Hematopoietic multipotent progenitor cell treated with erythropoietin and hydrocortisone succinate and interleukin-3 and kit ligand, for 17 days (in vitro differentiated cells): ENCODE data around the gene KCNMB2.
"Not testable (repeated sequence)": the region's sequence is repeated elsewhere in the genome, so short reads cannot be mapped to it uniquely, and the experiment has no call there.

Experiments
- DNase-seq: peaks from one replicate; pipeline ENCODE4 v3.0.0-alpha.2; 2015; ENCODE audit warnings: low spot score

KCNMB2 gene

DNA sequence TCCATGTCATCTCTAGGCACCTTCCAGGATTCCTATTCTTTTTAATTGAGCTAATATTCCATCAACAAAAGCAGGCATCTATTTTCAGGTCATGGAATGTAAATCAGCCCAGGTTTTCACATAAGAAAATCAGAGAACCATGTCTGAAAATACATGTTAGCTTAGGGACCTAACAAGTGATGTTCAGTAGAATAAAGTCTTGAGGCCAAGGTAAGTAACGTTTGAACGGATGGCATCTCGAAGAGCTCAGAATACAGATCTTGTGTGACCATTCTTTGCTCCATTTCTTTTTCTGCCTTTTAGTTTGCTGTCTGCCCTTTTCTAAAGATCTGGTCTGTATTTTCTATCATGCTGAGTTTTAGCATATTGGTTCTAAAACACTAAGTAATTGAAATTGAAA lies 16.5 kb upstream of the KCNMB2 start:
- DNase-seq = no peak

DNA sequence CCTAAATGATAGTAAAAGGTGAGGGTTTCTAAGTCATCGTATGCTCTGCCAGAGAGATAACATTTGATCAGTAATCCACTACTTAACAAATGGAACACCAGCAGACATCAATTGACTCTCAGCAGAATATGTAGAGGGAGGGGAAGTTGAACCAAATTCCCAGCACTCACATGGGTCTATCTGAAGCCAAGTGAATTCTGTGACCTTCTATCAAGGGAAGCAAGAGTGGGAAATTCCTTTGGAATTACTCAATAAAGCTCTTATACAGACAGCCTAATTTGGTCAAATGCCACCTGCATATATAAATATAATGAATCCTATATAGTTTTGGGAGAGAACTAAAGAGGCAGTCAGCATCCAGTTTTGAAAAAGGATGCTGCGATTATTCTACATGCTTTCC lies 15.8 kb upstream of the KCNMB2 start:
- no peak for DNase-seq

DNA sequence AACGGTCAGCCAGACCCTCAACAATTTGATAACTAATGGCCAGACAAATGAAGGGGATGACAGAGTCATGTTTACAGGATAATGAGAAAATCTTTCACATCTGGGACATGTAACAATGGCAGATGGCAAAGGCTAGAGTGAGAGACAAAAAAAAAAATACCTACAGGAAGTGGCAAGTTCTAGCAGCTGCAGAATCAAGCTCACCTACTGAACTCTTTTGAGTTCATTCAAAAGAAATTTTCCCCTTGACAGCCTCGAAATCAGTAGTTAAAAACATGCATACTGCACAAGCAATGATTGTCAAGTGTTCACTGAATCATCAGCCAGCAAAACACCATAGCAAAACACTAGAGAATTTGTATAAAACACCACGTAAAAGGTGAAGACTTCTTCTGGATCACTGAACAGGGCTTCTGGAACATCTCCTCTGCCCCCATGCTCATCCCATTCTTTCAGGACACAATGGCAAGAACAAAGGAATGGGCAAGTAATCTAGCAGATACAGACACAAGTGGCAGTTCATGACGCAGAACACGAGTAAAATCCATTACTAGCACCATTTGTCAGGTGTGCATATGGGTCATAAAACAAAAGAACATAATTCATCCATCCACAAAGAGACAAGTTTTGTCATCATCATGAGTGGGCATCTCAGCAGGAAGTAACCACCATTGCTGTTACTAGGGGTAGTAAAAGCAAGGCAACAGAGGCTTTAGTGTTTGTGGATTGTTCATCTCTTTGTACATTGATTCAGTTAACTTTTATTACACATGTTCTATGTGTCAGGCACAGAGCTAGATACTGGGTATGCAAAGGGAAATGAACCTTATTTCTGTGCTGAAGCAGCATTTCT lies 13.8 kb upstream of the KCNMB2 start:
- no peak for DNase-seq

DNA sequence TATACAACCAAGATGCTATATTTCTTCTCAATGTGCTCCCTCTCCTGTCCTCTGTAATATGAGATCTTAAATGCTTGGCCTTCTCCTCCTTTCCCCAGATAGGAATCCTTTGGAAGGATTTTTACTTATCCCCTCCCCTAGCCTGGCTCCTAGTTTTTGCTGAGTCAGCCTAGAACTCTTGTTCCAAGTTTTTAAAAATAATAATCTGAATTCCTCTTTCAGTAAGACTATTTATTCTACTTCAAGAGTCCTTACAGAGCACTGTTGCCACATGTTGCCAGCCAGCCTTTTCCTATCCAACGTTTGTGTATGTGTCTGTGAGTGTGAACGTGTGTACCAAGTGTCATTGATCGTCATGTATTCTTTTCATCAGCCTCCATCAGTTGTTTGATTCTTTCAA lies 11.0 kb upstream of the KCNMB2 start:
- no peak for DNase-seq

DNA sequence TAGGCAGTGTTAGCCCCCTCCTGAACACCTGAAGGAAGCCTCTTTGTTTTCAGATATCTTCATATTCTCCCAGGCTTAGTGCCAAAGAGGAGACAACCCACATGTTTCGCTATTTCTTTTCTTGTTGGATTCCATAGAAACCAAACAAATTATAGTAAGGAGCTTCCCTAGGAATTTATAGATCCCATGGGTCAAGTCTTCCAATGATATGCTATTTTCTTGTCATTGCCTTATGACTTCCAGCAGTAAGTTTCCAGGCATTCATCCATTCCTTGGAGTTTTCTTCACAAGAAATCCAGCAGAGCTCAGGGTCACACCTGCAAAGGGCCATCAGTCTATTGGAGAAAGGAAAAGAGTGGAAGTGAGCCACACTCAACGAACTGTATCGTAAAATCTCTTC lies 9.9 kb upstream of the KCNMB2 start:
- DNase-seq = no peak

DNA sequence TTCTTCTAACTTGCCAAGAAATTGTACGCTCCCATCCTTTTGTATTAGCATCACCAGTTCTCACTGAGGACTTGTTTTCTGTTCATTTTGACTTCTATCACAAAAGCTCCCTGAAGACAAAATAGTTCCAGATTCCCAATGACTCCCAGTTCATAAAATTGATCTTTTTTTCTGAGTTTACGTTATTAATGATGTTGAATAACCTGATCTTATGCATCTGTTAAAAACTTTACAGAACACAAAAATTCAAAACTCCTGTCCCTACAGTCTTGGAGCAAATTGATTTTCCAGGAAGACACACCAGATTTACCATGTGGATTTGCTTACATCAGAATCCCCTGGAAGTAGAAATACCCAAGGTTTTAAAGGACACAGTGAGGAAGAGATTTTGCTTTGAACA lies 8.3 kb upstream of the KCNMB2 start:
- no peak for DNase-seq

DNA sequence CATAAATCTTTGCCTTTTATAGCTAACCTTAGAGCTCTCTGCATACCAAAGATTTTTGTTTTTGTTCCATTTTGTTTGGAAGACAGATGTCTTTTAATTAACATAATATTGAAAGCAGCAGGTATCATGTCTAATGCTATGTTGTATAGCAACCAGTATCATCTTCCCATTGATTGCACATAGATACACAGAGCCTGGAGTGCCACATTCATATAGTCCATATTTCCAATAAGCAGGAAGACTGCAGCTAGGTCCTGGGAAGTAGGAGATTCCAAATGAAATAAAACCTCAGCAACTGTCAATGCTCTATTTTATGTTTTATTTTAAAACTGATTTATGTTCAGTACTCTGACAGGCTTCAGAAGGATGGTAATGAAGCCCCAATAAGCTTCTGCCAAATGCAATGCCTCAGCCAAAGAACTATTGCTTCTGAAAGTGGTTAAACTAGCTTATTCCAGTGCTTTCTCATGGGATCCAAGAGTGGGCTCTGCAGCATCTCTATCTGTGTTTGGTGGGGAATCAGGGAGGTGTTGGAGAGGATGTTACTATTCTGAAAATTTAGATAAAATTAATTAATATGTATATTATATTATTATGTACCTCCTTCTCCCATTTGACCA lies 6.5 kb upstream of the KCNMB2 start:
- DNase-seq = no peak

DNA sequence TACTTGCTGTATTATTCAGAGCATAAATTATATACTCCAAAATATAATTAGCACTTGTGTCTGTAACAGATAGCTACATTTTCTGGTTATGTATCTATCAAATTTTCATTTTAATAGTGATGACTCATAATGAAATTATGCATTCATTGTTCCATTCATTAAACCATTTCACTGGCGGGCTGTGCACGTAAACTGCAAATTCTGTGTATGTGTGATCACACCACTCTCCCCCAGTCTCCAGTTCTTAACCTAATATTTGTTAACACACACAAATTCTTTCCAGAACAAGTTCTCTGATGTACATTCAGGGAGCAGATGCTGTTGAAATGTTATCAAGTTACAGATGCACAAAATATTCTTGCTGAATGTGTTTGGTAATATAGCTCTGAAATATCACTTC lies 3.8 kb upstream of the KCNMB2 start:
- no peak for DNase-seq

DNA sequence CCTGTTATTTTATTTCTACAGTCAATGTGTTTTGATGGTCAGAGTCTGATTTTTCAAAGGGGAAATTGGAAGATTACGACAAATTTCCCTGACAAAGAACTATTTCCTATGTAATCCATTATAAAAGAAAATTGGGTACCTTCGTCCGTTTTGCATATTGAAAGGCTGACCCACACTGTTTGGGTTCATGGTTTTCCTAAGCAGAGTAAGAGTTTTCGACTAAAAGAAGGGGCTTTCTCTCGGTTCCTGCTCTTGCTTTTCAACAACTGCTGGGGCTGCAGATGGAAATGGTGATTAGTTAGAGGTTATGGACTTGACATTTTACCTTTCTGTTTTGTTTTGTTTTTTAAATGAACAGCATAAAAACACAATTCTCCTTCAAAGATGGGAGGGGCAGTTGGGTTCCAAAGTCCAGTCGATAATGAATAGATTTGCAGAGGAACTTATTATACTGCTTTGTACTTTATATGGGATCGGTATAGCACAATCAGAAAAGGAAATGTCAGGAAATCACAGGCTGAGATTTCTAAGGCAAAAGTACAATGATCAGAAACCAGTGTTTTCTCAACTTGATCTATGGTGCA lies 978 bp downstream of the KCNMB2 start:
- no peak for DNase-seq

DNA sequence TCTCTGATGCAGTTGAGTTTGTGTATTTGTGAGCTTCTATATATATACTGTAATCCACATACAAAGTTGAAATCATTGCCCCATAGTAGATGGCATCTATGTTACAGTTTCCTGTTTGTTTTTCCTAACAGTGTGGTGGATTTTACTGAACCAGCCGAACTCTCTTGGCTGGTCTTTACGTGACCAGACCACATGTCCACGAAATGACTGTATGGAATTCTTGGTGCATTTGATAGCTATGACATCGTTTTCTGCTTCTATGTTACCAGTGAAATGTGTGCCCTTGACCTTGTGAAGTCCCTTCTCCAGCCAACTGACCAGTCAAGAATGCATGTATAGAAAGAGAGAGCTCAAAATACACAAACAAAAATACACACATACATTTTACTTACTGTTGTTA lies 1.8 kb downstream of the KCNMB2 start:
- no peak for DNase-seq

DNA sequence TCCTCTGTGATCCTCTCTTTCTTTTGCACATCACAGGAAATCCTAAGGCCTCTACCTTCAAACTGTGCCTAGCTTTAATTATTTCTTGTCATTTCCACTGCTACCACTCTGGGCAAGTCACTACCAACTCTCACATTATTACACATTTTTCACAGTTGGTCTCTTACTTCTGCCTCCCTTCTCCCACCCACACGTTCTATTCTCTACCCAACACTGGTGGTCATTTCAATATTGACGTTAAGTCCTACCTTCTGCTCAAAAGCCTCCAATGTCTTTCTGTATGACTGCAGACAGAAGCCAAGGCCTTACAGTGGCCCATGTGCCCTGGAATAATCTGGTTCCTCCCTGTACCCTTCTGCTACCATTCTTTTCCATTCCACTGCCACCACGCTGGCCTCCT lies 3.9 kb downstream of the KCNMB2 start:
- DNase-seq = no peak

DNA sequence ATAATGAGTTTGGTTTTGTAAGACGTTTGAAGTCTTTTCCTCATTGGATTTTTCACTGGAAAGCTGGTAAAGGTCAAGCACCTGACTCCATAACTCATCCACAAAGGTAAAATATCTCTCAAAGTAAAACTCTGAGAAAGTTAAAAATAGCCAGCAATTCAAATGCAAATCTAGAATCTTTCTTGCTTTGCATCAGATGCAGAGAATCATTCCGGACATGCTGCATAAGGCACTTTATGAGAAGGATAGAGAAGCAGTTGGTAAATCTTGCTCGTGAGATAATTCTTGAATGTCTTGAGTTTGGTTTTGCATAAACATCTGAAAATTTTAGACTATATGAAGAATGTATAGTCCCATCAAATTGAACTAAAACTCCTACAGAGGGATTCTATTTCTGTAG lies 9.1 kb downstream of the KCNMB2 start:
- no peak for DNase-seq

DNA sequence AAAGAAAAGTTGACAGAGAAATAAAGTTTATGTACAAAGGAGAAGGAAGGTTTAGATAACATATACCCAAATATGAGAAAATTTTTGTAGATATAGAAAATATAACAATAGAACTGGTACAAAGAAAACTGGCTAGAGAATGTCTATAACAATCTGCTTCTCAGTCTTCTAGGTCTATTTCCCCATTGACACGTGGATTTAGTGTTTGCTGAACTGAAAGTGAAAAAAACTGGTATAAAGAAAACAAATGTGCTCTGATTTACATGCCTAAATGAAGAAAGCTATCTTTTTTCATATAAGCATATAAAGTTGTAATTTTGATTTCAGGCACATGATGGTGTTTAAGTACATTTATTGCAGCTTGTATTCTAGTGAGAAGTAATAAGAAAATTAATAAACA lies 9.8 kb downstream of the KCNMB2 start:
- no peak for DNase-seq

DNA sequence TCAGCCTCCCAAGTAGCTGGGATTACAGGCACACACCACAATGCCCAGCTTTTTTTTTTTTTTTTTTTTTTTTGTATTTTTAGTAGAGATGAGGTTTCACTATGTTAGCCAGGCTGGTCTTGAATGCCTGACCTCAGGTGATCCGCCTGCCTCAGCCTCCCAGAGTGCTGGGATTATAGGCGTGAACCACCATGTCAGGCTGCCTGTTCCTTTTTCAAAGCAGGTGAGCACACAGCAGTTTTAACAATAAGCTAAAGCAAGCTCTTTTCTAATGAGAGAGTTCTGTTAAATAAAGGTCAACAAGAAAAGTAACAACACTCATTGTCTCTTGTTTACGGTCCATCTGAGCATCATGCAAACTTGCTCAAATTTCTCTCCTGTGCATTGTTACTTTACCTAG lies 13.2 kb downstream of the KCNMB2 start:
- not testable (repeated sequence) for DNase-seq

DNA sequence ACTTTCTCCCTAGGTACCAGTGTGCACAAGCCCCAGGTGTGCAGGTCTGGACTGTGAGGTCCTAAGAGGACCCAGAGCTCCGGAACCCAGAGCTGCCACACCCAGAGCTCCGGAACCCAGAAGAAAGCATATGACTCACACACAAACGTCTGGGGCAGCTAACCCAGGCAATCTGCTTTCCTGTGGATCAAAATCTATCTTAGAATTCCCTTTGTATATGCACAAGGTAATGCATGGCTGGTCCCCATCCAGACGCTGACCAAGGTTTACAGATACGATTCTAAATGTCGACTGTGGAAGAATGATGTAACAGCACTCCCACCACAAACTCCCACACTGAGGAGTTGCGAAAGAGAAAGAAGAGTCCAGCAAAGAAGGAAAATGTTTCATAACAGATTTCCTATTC lies 15.7 kb downstream of the KCNMB2 start:
- DNase-seq = no peak

DNA sequence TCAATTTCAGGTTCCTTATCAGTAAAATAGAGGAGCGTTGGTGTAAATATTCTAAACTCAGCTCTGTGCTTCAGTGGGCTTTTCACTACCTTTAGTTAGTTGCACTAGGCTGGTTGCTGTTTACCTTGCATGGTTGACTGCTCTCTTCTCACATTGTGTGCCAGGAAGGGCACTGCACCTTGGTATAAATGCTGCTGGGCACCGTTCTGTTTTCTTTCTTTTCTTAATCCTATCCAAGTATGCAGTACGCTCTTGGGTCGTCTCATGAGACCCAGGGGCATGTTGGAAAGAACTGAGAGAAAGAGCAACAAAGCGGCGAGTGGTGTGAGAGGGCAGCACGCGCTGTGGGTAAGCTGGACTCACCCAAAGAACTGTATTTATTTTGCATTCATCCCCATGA lies 22.4 kb downstream of the KCNMB2 start:
- no peak for DNase-seq

DNA sequence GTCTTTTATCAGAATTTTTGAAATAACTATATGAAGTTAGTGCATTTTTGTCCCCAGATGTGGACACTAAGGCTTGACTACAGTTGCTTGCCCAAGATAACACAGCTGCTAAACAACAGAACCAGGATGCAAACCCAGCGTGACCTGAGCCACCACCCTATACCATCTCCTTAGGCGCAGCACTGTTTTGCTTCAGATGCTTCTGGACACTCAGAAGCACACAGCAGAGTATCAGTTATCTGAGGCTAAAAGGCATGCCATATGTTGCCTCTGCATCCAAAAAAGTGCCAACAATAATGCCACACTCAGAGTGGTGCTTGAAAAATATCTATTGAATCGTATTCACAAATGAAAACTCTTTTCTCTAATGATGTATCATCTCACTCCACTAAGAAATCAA lies 24.5 kb downstream of the KCNMB2 start:
- DNase-seq = no peak

DNA sequence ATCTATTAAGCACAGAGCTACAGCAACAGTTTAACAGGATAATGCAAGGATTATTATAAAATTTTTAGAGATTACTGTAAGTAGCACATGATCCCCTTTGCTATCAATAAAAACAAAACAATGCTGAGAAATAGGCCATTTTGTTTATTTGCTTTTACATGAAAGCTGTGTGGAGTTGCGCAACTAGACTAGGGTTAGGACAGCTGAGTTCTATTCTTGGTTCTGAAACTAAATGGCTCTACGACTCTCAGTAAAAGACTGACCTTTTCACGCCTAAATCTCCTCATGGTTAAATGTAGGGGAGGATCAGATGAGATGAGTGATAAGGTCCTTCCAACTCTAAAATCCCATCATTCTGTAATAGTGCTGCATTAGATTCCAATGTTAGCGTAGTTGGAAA lies 25.0 kb downstream of the KCNMB2 start:
- DNase-seq = no peak

DNA sequence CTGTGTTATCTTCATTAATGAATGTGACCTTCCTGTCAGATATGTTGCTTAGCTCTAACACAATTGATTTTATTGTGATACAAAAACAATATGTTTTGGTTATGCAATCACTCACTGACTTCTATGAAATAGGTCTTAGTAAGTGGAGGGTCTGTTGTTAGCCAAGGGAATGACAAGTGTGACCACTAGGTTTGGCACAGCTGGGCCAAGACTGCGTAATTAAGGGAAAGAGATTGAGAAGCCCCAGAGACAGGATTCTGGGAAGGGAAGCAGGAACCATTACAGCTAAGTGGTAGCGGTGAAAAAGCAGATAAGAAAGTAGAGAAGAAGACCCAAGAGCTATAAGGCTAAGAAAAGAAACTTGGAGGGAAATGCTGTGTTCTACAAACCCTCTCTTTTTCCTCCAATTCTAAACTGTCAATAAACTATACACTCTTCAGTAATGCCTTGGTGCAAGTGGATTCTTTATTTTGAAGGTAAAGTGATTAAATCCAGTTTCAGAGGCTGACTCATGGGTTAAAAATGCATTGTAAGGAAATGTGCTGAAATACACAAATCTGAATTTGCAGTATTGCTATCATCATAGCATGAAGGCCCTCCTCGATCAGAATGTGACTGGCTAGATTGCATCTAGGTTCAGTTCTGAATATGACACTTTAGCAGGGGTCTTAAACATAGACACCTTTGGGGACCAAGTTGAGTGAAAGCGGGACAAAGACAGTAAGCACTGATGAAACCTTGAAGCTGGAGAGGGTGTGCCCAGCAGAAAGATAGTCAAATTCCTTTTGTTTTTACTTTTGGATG lies 26.1 kb downstream of the KCNMB2 start:
- DNase-seq = no peak

DNA sequence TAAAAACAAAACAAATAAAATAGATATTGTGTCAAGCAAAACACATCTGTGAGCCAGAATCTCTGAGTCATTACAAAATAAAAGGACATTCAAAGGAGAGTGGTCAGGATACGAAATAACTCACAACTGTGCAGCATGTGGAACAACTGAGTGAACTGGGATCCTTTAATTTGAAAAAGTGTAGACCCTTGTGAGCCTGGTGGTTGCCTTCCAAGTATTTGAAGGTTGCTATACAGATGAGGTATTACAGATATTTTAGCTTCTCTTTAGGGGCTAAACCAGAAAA lies 26.7 kb downstream of the KCNMB2 start:
- no peak for DNase-seq

DNA sequence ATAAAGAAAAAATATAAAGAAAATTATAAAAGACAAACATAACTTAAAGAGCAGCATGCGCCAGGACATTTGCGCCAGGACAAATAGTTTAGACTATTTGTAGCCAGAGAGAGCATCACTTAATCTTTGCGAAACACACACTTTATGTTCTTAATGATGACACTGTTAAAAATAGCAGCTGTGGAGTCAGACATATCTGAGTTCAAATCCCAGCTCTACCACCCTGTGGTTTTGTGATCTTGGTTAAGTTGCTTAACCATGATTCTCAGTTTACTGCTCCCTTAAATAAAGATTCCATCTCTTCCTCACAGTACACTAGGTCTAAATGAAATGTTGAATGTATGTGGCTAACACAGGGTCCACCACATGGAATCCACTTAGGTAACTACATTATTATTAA lies 31.4 kb downstream of the KCNMB2 start:
- no peak for DNase-seq

DNA sequence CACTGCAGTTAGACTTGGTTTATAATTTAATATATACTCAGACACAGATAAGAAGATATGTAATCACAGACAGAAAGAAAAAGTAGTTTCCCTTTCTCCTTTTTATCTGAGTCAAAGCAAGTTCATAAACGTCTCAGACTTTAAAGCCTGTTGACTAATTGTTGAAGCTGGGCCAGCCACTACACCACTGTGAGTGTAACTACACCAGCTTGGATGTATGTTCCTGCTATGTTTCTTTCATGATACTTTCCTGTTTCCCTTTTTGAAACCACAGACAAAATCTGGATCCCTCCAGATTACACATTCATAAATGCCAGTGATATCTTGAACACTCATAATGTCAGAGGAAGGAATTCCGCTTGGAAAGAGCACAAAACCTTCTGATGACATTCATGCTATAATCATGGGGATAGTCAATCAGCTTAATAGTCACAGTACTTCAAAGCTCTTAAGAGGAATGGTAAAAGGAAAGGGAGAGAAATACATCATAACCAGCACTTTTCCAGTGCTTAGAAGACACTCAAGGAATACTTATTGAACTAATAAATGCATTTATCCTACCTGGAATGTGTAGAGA lies 32.0 kb downstream of the KCNMB2 start:
- DNase-seq = no peak

DNA sequence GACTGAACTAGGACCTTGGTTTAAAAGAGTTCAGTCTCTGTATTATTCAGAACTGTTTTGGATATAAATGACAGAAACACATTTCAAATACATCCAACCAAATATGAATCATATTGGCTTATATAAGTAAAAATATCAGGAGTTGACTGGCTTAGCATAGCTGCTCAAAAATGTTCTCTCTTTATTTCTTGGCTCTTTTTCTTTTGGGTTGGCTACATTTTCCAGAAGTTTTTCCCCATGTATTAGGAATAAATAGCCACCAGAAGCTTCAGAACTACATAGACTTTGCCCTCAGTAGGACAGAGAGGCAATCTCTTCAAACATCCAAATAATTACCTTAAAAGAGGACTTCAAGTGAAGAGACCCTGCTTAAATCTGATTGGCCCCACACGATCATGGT lies 32.7 kb downstream of the KCNMB2 start:
- no peak for DNase-seq
